ENCODE measurements around the gene PPIF.

DNA sequence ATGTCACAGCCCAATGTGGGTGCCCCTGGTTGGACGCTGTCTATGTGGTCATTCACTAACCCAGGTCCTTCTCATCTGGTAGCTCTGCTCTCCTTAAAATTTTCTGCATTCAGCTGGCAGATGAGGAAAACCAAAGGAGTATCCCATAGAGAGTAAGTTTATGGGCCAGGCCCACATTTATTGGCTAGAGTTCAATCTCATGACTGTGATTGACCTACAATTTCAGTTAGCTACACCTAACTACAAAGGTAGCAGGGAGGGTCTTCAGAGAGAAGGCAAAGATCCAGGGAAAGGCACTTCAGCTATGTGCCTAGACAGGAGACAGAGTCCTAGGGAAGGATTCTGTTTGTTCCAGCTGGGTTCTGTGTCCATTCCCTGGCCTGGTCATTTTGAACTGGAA is 23.7 kb upstream of the PPIF start:
- TF ChIP-seq, protein P1, sequence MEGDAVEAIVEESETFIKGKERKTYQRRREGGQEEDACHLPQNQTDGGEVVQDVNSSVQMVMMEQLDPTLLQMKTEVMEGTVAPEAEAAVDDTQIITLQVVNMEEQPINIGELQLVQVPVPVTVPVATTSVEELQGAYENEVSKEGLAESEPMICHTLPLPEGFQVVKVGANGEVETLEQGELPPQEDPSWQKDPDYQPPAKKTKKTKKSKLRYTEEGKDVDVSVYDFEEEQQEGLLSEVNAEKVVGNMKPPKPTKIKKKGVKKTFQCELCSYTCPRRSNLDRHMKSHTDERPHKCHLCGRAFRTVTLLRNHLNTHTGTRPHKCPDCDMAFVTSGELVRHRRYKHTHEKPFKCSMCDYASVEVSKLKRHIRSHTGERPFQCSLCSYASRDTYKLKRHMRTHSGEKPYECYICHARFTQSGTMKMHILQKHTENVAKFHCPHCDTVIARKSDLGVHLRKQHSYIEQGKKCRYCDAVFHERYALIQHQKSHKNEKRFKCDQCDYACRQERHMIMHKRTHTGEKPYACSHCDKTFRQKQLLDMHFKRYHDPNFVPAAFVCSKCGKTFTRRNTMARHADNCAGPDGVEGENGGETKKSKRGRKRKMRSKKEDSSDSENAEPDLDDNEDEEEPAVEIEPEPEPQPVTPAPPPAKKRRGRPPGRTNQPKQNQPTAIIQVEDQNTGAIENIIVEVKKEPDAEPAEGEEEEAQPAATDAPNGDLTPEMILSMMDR (conservative IDR thresholded peaks at IDR 0.05; ENCODE audit: low read depth, low read length) = no peak
- no peak for TF ChIP-seq EZH2 (IDR thresholded peaks at IDR 0.05; ENCODE audit: borderline replicate concordance, low read depth, low read length, poor library complexity, severe bottlenecking)

Measured in A673 (cell line).